Measurements from ENCODE around the gene AHCTF1.

GRCh38 chr1:246811985-246812384 lies 119.8 kb downstream of the AHCTF1 start:
- TF ChIP-seq POLR2A (IDR thresholded peaks at IDR 0.05; ENCODE audit: low read depth) (no peak), CTCF (IDR thresholded peaks at IDR 0.05) (no peak), EP300 (IDR thresholded peaks at IDR 0.05) (no peak), POLR2AphosphoS5 (IDR thresholded peaks at IDR 0.05) (no peak)
